Fibroblast of lung (primary cell): ENCODE results near the gene CR1. TPM values are rescaled to one million over a fixed set of nuclear protein-coding genes. Genes with fewer than 3 reads are reported as not detected.
A peak's percentile ranks its signal among the peaks of the same experiment; 100 is the strongest.

Experiments used
- DNase-seq, 2 donors: peaks; one replicate each; pipeline versions ENCODE4 v3.0.0 to v3.0.0-alpha.2; 2010; ENCODE audit warnings: low read depth in 2 of 2
- H2AFZ ChIP-seq: 2 replicates; pipeline ENCODE4 v1.5.1; 2012; ENCODE audit warnings: low read length, control low read depth, inconsistent platforms
- H3K27ac ChIP-seq: 2 replicates; pipeline ENCODE4 v1.5.1; 2011; ENCODE audit warnings: low read length, control low read depth; ENCODE audit not compliant: insufficient read depth
- H3K27me3 ChIP-seq: 2 replicates; pipeline ENCODE4 v1.5.1; 2011; ENCODE audit warnings: mild to moderate bottlenecking, low read length; ENCODE audit not compliant: control insufficient read depth, insufficient read depth
- H3K36me3 ChIP-seq: 2 replicates; pipeline ENCODE4 v1.5.1; 2011; ENCODE audit warnings: low read length; ENCODE audit not compliant: control insufficient read depth, insufficient read depth
- H3K4me1 ChIP-seq: 2 replicates; pipeline ENCODE4 v1.5.1; 2011; ENCODE audit warnings: low read length; ENCODE audit not compliant: control insufficient read depth, insufficient read depth; ENCODE audit errors: extremely low read depth
- H3K4me2 ChIP-seq: 2 replicates; pipeline ENCODE4 v1.5.1; 2011; ENCODE audit warnings: low read length, control low read depth; ENCODE audit not compliant: insufficient read depth; ENCODE audit errors: extremely low read depth
- H3K4me3 ChIP-seq, 4 experiments: fragments of 200-600 bp in 1 of 4; sonication (generic) in 1 of 4; replicated peaks in 1 of 4; 2 replicates each; pipeline ENCODE4 v1.5.1; 2011 to 2016; ENCODE audit warnings: low read length in 4 of 4, low read depth in 3 of 4, mild to moderate bottlenecking in 3 of 4, control low read depth in 2 of 4, inconsistent platforms in 1 of 4, mixed read lengths in 1 of 4; ENCODE audit not compliant: insufficient read depth in 1 of 4; ENCODE audit errors: control extremely low read depth in 1 of 4
- H3K79me2 ChIP-seq: 2 replicates; pipeline ENCODE4 v1.5.1; 2012; ENCODE audit warnings: mild to moderate bottlenecking, low read length, inconsistent platforms; ENCODE audit not compliant: control insufficient read depth, insufficient read depth
- H3K9ac ChIP-seq: 2 replicates; pipeline ENCODE4 v1.5.1; 2011; ENCODE audit warnings: mild to moderate bottlenecking, low read length, control low read depth; ENCODE audit not compliant: insufficient read depth
- H3K9me3 ChIP-seq: 2 replicates; pipeline ENCODE4 v1.5.1; 2012; ENCODE audit warnings: low read depth, low read length; ENCODE audit not compliant: control insufficient read depth, insufficient read depth
- H4K20me1 ChIP-seq: 2 replicates; pipeline ENCODE4 v1.5.1; 2011; ENCODE audit warnings: low read length; ENCODE audit not compliant: control insufficient read depth, insufficient read depth; ENCODE audit errors: extremely low read depth
- EZH2 ChIP-seq: IDR thresholded peaks from 2 replicates; pipeline ENCODE4 v1.5.1; 2012; ENCODE audit warnings: low read length, control low read depth, mild to moderate bottlenecking; ENCODE audit errors: missing control alignments
- polyA plus RNA-seq, 2 donors: library from polyadenylated mRNA; depleted of rRNA in 1 of 2; stranded (reverse) in 1 of 2; unstranded in 1 of 2; fragments of >200 nt; gene quantifications; 2 replicates each; pipeline ENCODE4 v1.2.1, GENCODE V29; 2011 to 2012; ENCODE audit warnings: missing spikeins in 1 of 2
- total RNA-seq: library from RNA; depleted of rRNA; stranded (reverse); fragments of >200 nt; gene quantifications from 2 replicates; pipeline ENCODE4 v1.2.1, GENCODE V29; 2014
- TF ChIP-seq, protein P1 (sequence below), 2 donors: IDR thresholded peaks in 1 of 2; conservative IDR thresholded peaks in 1 of 2; 1 replicate in 1 of 2; 2 replicates in 1 of 2; pipeline ENCODE4 v1.5.1; 2011 to 2012; ENCODE audit warnings: low read length in 2 of 2, control low read depth in 1 of 2, inconsistent platforms in 1 of 2, low read depth in 1 of 2, mild to moderate bottlenecking in 1 of 2

Gene CR1
- total and polyA plus RNA-seq, 2 donors (not counting 1 experiment from before 2014, with no cell fraction given) = not detected

DNA sequence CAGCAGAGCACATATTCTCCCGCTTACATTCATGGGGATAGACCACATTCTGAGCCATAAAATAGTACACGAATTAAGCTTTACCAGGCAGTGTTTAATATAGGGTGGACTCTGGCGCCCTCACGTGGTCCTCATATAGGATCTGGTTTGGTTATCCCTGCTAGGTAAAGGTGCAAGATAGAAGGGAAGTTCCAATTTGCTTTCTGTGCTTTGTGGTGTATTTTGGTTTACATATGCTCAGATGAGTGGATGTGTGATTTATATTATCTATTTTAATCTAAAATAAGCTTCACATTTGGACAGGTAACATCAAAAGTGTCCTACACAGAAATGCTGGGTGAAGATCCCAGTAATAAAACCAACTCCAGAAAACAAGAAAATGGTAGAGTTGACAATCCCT, 3.6 kb downstream of the CR1 start:
- no peak overlapping the region for H3K4me3 ChIP-seq
- no peak overlapping the region for H3K9ac ChIP-seq
- no peak overlapping the region for H3K4me2 ChIP-seq
- H4K20me1 ChIP-seq = no peaks in the 10 kb centered on the region
- no peaks in the 10 kb centered on the region for H3K79me2 ChIP-seq
- H3K4me1 ChIP-seq = no peaks in the 10 kb centered on the region
- H3K36me3 ChIP-seq = no peaks in the 10 kb centered on the region
- H3K27ac ChIP-seq = no peak overlapping the region
- H3K27me3 ChIP-seq = peaks cover 25% of the 10 kb centered on the region
- peak; percentile 44 to 68 for DNase-seq
- no peak overlapping the region for H2AFZ ChIP-seq
- no peak for TF ChIP-seq EZH2
- TF ChIP-seq, protein P1, sequence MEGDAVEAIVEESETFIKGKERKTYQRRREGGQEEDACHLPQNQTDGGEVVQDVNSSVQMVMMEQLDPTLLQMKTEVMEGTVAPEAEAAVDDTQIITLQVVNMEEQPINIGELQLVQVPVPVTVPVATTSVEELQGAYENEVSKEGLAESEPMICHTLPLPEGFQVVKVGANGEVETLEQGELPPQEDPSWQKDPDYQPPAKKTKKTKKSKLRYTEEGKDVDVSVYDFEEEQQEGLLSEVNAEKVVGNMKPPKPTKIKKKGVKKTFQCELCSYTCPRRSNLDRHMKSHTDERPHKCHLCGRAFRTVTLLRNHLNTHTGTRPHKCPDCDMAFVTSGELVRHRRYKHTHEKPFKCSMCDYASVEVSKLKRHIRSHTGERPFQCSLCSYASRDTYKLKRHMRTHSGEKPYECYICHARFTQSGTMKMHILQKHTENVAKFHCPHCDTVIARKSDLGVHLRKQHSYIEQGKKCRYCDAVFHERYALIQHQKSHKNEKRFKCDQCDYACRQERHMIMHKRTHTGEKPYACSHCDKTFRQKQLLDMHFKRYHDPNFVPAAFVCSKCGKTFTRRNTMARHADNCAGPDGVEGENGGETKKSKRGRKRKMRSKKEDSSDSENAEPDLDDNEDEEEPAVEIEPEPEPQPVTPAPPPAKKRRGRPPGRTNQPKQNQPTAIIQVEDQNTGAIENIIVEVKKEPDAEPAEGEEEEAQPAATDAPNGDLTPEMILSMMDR (conservative IDR thresholded peaks at IDR 0.05 in 1 of 2, IDR thresholded peaks at IDR 0.05 in 1 of 2; ENCODE audit: low read depth in 1 of 2, low read length in 2 of 2) = peak; percentile 75 to 76
- no peaks in the 10 kb centered on the region for H3K9me3 ChIP-seq

GRCh38 chr1:207500306-207500705, 4.3 kb downstream of the CR1 start:
- Histone ChIP-seq H3K4me2 (no peak overlapping the region), H3K9ac (no peak overlapping the region), H4K20me1 (no peaks in the 10 kb centered on the region), H3K4me1 (no peaks in the 10 kb centered on the region), H3K9me3 (no peaks in the 10 kb centered on the region), H2AFZ (no peak overlapping the region), H3K79me2 (no peaks in the 10 kb centered on the region), H3K27ac (no peak overlapping the region), H3K27me3 (peaks cover 25% of the 10 kb centered on the region), H3K4me3 (no peak overlapping the region), H3K36me3 (no peaks in the 10 kb centered on the region)
- DNase-seq = no peak
- TF ChIP-seq, protein P1 (conservative IDR thresholded peaks at IDR 0.05 in 1 of 2, IDR thresholded peaks at IDR 0.05 in 1 of 2; ENCODE audit: low read depth in 1 of 2, low read length in 2 of 2) = no peak

- Histone ChIP-seq H3K9me3 (no peaks in the 10 kb centered on the region), H3K4me1 (no peaks in the 10 kb centered on the region), H2AFZ (no peak overlapping the region), H3K27me3 (peaks cover 19% of the 10 kb centered on the region), H3K9ac (no peak overlapping the region), H3K4me3 (no peak overlapping the region), H3K36me3 (no peaks in the 10 kb centered on the region), H4K20me1 (no peaks in the 10 kb centered on the region), H3K79me2 (no peaks in the 10 kb centered on the region), H3K4me2 (no peak overlapping the region), H3K27ac (no peak overlapping the region)
- TF ChIP-seq, protein P1 (conservative IDR thresholded peaks at IDR 0.05 in 1 of 2, IDR thresholded peaks at IDR 0.05 in 1 of 2; ENCODE audit: low read depth in 1 of 2, low read length in 2 of 2) = no peak
- TF ChIP-seq EZH2 = no peak
- no peak for DNase-seq
Measured at GRCh38 chr1:207501071-207501470, 5.1 kb downstream of the CR1 start.
